Muscle of leg (tissue), 9 donors: Measurements from ENCODE around the gene CSPG5. TPM values are rescaled to one million over a fixed set of nuclear protein-coding genes. Genes with fewer than 3 reads are reported as not detected.

Experiments
- polyA plus RNA-seq, 8 donors: library from polyadenylated mRNA; unstranded; fragments of 120-200 nt; gene quantifications; one replicate each; pipeline versions ENCODE4 v1.2.1 to v1.2.3, GENCODE V29; 2013; ENCODE audit warnings: inconsistent platforms in 1 of 8, low replicate concordance in 1 of 8; ENCODE audit not compliant: insufficient read length in 8 of 8, insufficient read depth in 1 of 8
- total RNA-seq: library from RNA; stranded (reverse); fragments of 120-200 nt; gene quantifications from one replicate; pipeline ENCODE4 v1.2.4, GENCODE V29; 2013

The CSPG5 gene
- total and polyA plus RNA-seq, 9 donors, result 1.2 to 2.3 (median 1.5) TPM

Other genes with a start within 250 kb of the CSPG5 start
- gene PTPN23, start 197.8 kb downstream of the CSPG5 start, total RNA-seq, result 13.7 TPM
- gene PTPN23, start 197.8 kb downstream of the CSPG5 start, polyA plus RNA-seq, result 10 to 100 TPM; 17.4 to 26.7 (median 25.2) TPM
- 43.2 TPM for gene SCAP, start 102.9 kb downstream of the CSPG5 start, total RNA-seq
- 10 to 100 TPM; 41.0 to 63.1 (median 51.1) TPM for gene SCAP, start 102.9 kb downstream of the CSPG5 start, polyA plus RNA-seq
- gene ELP6, start 65.2 kb downstream of the CSPG5 start, total RNA-seq, result 28.0 TPM
- 10 to 100 TPM; 26.9 to 33.9 (median 29.3) TPM for gene ELP6, start 65.2 kb downstream of the CSPG5 start, polyA plus RNA-seq
- 35.5 TPM for gene SMARCC1, start 203.0 kb upstream of the CSPG5 start, total RNA-seq
- 10 to 100 TPM; 46.5 to 73.0 (median 60.9) TPM for gene SMARCC1, start 203.0 kb upstream of the CSPG5 start, polyA plus RNA-seq
- gene DHX30, start 224.3 kb upstream of the CSPG5 start, total RNA-seq, result 41.5 TPM
- gene DHX30, start 224.3 kb upstream of the CSPG5 start, polyA plus RNA-seq, result 10 to 100 TPM; 37.4 to 43.9 (median 41.2) TPM